Fibroblast of skin of abdomen (primary cell): ENCODE measurements around the gene ZG16.
"Not testable (repeated sequence)": the region's sequence is repeated elsewhere in the genome, so short reads cannot be mapped to it uniquely, and the experiment has no call there.

Source experiments
- DNase-seq: peaks from one replicate; pipeline ENCODE4 v3.0.0-alpha.2; 2013

ZG16 gene

GRCh38 chr16:29748760-29749149 lies 29.3 kb upstream of the ZG16 start:
- DNase-seq: not testable (repeated sequence)

GRCh38 chr16:29753516-29753915 lies 24.5 kb upstream of the ZG16 start:
- no peak for DNase-seq

- no peak for DNase-seq
Measured at GRCh38 chr16:29756654-29757053, 21.4 kb upstream of the ZG16 start.

GRCh38 chr16:29757086-29757485 lies 21.0 kb upstream of the ZG16 start:
- not testable (repeated sequence) for DNase-seq

GRCh38 chr16:29757950-29758466 lies 20.0 kb upstream of the ZG16 start:
- peak; percentile 42 for DNase-seq

- DNase-seq: no peak
Measured at GRCh38 chr16:29760567-29761279, 17.3 kb upstream of the ZG16 start.

GRCh38 chr16:29761280-29761651 lies 16.8 kb upstream of the ZG16 start:
- DNase-seq: not testable (repeated sequence)

GRCh38 chr16:29761882-29762281 lies 16.2 kb upstream of the ZG16 start:
- DNase-seq: no peak

GRCh38 chr16:29763326-29763725 lies 14.7 kb upstream of the ZG16 start:
- no peak for DNase-seq

GRCh38 chr16:29765167-29766032 lies 12.7 kb upstream of the ZG16 start:
- no peak for DNase-seq

GRCh38 chr16:29766571-29766970 lies 11.5 kb upstream of the ZG16 start:
- DNase-seq: no peak

- DNase-seq: no peak
Measured at GRCh38 chr16:29767062-29767461, 11.0 kb upstream of the ZG16 start.

GRCh38 chr16:29769507-29769906 lies 8.5 kb upstream of the ZG16 start:
- no peak for DNase-seq

GRCh38 chr16:29770250-29770929 lies 7.7 kb upstream of the ZG16 start:
- no peak for DNase-seq

- not testable (repeated sequence) for DNase-seq
Measured at GRCh38 chr16:29772330-29772729, 5.7 kb upstream of the ZG16 start.

- DNase-seq: no peak
Measured at GRCh38 chr16:29774730-29775129, 3.3 kb upstream of the ZG16 start.

GRCh38 chr16:29775742-29776408 lies 2.2 kb upstream of the ZG16 start:
- peak; percentile 41 for DNase-seq

- DNase-seq: peak; percentile 5
Measured at GRCh38 chr16:29779474-29779873, 1.4 kb downstream of the ZG16 start.

GRCh38 chr16:29783094-29783953 lies 5.3 kb downstream of the ZG16 start:
- DNase-seq: not testable (repeated sequence)

- DNase-seq: no peak
Measured at GRCh38 chr16:29784157-29784556, 6.1 kb downstream of the ZG16 start.

GRCh38 chr16:29784901-29785500 lies 6.9 kb downstream of the ZG16 start:
- peak; percentile 59 for DNase-seq
